Smooth muscle cell (in vitro differentiated cells): ENCODE measurements around the gene ARL6IP4. TPM values are rescaled to one million over a fixed set of nuclear protein-coding genes. Genes with fewer than 3 reads are reported as not detected.

Source experiments
- DNase-seq: peaks from one replicate; lab custom pipeline; 2025; ENCODE audit not compliant: unreplicated experiment; lab: John Stamatoyannopoulos, UW
- H2AFZ ChIP-seq: fragments of 200-600 bp; sonication (generic); 2 replicates; pipeline ENCODE4 v1.6.0; 2016; ENCODE audit warnings: antibody characterized with exemption, low read depth, mild to moderate bottlenecking
- H3F3A ChIP-seq: fragments of 200-600 bp; sonication (generic); 2 replicates; pipeline ENCODE4 v1.6.0; 2017; ENCODE audit warnings: antibody characterized with exemption, low read depth
- H3K27ac ChIP-seq: fragments of 200-600 bp; sonication (generic); 2 replicates; pipeline ENCODE4 v1.5.1; 2016; ENCODE audit warnings: low read depth, mild to moderate bottlenecking
- H3K27me3 ChIP-seq: fragments of 200-600 bp; sonication (generic); 2 replicates; pipeline ENCODE4 v1.6.1; 2016; ENCODE audit warnings: low read depth, mild to moderate bottlenecking
- H3K36me3 ChIP-seq: fragments of 200-600 bp; sonication (generic); 2 replicates; pipeline ENCODE4 v1.5.1; 2016; ENCODE audit warnings: low read depth
- H3K4me1 ChIP-seq: fragments of 200-600 bp; sonication (generic); 2 replicates; pipeline ENCODE4 v1.5.1; 2016; ENCODE audit warnings: low read depth
- H3K4me2 ChIP-seq: fragments of 200-600 bp; sonication (generic); 2 replicates; pipeline ENCODE4 v1.6.0; 2016; ENCODE audit warnings: mild to moderate bottlenecking
- H3K4me3 ChIP-seq: fragments of 200-600 bp; sonication (generic); 2 replicates; pipeline ENCODE4 v1.5.1; 2016; ENCODE audit warnings: mild to moderate bottlenecking
- H3K79me2 ChIP-seq: fragments of 200-600 bp; sonication (generic); 2 replicates; pipeline ENCODE4 v1.6.0; 2016; ENCODE audit warnings: low read depth, mild to moderate bottlenecking
- H3K9ac ChIP-seq: fragments of 200-600 bp; sonication (generic); 2 replicates; pipeline ENCODE4 v1.6.0; 2016; ENCODE audit warnings: low read depth
- H3K9me3 ChIP-seq: fragments of 200-600 bp; sonication (generic); replicated peaks from 2 replicates; pipeline ENCODE4 v1.5.1; 2016; ENCODE audit warnings: low read depth
- H4K20me1 ChIP-seq: fragments of 200-600 bp; sonication (generic); 2 replicates; pipeline ENCODE4 v1.6.0; 2016; ENCODE audit warnings: low read depth
- whole genome bisulfite sequencing: methylation state at CpG from one replicate; pipeline ENCODE4 v1.1.7; 2016; ENCODE audit warnings: low lambda C conversion rate; 5-methylcytosine and 5-hydroxymethylcytosine counted together
- polyA plus RNA-seq: library from polyadenylated mRNA; unstranded; fragments of >200 nt; fragmentation: Nextera tagmentation; extraction: Ambion mirVana; gene quantifications from 2 replicates; pipeline ENCODE4 v1.2.1, GENCODE V29; 2016
- total RNA-seq: library from RNA; depleted of rRNA; stranded (reverse); fragments of >200 nt; gene quantifications from 2 replicates; pipeline ENCODE4 v1.2.3, GENCODE V29; 2014
- TF ChIP-seq, protein P1 (sequence below): fragments of 200-600 bp; sonication (generic); IDR thresholded peaks from 2 replicates; pipeline ENCODE4 v1.5.1; 2017; ENCODE audit warnings: borderline replicate concordance, mild to moderate bottlenecking, antibody characterized with exemption; ENCODE audit not compliant: insufficient read depth, poor library complexity, severe bottlenecking

Gene ARL6IP4
- total and polyA plus RNA-seq, 2 experiments from 2014 or later: 89.3 to 290 TPM

DNA sequence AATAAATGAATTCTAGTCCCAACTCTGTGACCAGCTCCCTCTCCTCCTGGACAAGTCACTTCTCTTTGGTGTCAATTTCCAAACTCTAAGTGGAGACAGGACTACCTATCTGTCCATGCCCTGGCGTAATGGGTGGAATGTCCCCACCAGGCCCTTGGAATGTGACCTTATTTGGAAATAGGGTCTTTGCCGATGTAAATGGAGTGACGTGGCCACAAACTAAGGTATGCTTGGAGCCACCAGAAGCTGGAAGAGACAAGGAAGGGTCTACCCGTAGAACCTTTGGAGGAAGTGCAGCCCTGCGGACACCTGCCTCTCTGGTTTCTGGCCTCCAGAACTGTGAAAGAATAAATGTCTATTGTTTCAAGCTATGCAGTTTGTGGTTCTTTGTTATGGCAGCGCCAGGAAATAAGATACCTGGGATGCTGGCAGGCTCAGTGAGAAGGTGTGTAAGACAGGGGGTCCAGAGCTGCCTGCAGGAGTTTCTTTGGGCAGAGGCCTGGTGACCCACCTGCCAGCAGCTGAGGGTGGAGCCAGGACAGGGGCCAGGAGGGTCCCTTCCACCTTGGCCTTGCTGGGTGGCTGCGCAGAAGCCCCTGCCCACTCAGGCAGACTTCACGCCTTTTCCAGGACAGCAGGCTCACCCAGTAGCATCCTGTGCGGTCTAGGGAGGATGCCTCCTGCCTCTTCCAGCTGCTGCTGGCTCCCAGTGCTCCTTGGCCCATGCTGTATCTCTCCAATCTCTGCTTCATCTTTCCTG lies 45.8 kb downstream of the ARL6IP4 start:
- no peaks in the 10 kb centered on the region for H3K79me2 ChIP-seq
- no peak overlapping the region for H3K4me2 ChIP-seq
- no peak overlapping the region for H2AFZ ChIP-seq
- 87% methylated on average over 9 of the region's 9 CpGs for WGBS
- DNase-seq: no peak
- H3K27ac ChIP-seq: no peak overlapping the region
- H3K36me3 ChIP-seq: no peaks in the 10 kb centered on the region
- no peaks in the 10 kb centered on the region for H3K4me1 ChIP-seq
- no peaks in the 10 kb centered on the region for H4K20me1 ChIP-seq
- H3K9ac ChIP-seq: no peak overlapping the region
- no peaks in the 10 kb centered on the region for H3K27me3 ChIP-seq
- H3K9me3 ChIP-seq: no peaks in the 10 kb centered on the region
- H3K4me3 ChIP-seq: no peak overlapping the region
- TF ChIP-seq, protein P1, sequence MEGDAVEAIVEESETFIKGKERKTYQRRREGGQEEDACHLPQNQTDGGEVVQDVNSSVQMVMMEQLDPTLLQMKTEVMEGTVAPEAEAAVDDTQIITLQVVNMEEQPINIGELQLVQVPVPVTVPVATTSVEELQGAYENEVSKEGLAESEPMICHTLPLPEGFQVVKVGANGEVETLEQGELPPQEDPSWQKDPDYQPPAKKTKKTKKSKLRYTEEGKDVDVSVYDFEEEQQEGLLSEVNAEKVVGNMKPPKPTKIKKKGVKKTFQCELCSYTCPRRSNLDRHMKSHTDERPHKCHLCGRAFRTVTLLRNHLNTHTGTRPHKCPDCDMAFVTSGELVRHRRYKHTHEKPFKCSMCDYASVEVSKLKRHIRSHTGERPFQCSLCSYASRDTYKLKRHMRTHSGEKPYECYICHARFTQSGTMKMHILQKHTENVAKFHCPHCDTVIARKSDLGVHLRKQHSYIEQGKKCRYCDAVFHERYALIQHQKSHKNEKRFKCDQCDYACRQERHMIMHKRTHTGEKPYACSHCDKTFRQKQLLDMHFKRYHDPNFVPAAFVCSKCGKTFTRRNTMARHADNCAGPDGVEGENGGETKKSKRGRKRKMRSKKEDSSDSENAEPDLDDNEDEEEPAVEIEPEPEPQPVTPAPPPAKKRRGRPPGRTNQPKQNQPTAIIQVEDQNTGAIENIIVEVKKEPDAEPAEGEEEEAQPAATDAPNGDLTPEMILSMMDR: no peak
- H3F3A ChIP-seq: no peaks in the 10 kb centered on the region

DNA sequence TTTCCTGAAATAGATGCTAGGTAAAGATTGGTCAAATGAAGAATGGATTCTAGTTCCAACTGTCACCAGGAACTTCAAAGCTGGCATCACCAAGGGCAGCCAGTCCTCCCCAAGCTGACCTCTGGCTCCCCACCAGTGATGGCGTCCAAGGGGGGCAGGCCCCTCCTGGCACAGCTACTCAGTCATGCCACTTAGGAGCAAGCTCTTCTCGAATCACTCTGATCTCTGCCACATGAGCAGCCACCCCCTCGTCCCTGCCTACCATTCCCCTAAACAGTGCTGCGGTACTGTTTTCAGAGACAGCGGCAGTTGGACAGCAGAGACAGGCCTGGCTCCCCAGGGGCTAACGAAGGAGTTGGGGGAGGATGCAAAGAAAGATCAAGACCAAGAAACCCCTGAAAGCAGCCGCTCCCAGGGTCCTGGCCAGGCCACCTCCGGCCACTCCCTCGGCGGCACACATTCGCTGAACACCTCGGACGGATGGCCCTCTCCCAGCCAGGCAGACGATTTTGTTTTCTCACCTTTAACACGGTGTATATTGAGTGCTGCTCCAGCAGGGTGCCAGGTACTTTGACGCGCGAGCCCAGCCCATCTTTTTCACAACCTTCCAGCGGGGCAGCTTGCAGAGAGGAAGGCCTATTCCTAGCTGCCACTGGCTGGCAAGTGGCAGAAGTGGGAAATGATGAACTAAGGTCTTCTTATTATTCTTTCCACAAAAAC lies 47.4 kb downstream of the ARL6IP4 start:
- H3K9me3 ChIP-seq: no peaks in the 10 kb centered on the region
- 92% methylated on average over 19 of the region's 19 CpGs for WGBS
- TF ChIP-seq, protein P1: no peak
- no peak overlapping the region for H3K4me2 ChIP-seq
- H2AFZ ChIP-seq: no peak overlapping the region
- no peaks in the 10 kb centered on the region for H3K36me3 ChIP-seq
- H3K4me1 ChIP-seq: no peaks in the 10 kb centered on the region
- H3K27me3 ChIP-seq: no peaks in the 10 kb centered on the region
- no peak overlapping the region for H3K9ac ChIP-seq
- H3K4me3 ChIP-seq: no peak overlapping the region
- H3K27ac ChIP-seq: no peak overlapping the region
- DNase-seq: no peak
- no peaks in the 10 kb centered on the region for H4K20me1 ChIP-seq
- no peaks in the 10 kb centered on the region for H3F3A ChIP-seq
- H3K79me2 ChIP-seq: no peaks in the 10 kb centered on the region

DNA sequence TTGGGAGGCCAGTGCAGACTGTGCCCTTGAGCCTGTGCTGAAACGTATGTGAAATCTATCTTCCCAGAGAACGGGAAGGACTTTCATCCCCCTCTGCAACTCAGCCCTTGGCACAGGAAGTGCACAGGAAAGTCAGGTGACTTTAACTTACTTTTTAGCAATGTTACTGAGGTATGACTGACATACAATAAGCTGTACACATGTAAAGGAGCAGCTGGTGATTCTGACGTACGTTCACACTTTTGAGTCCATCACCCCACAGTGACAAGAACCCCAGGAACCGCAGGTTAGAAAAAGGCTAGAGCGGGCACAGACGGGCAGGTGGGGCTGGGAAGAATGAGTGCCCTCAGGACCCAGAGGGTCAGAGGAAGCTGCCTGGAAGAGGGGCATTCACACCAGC lies 48.0 kb downstream of the ARL6IP4 start:
- no peaks in the 10 kb centered on the region for H3F3A ChIP-seq
- DNase-seq: no peak
- no peak overlapping the region for H3K4me2 ChIP-seq
- H3K27ac ChIP-seq: no peak overlapping the region
- H4K20me1 ChIP-seq: no peaks in the 10 kb centered on the region
- H2AFZ ChIP-seq: no peak overlapping the region
- H3K4me3 ChIP-seq: no peak overlapping the region
- no peaks in the 10 kb centered on the region for H3K79me2 ChIP-seq
- 95% methylated on average over 7 of the region's 7 CpGs for WGBS
- H3K36me3 ChIP-seq: no peaks in the 10 kb centered on the region
- H3K27me3 ChIP-seq: no peaks in the 10 kb centered on the region
- H3K9me3 ChIP-seq: no peaks in the 10 kb centered on the region
- H3K9ac ChIP-seq: no peak overlapping the region
- H3K4me1 ChIP-seq: no peaks in the 10 kb centered on the region
- TF ChIP-seq, protein P1: no peak
